Measurements from ENCODE around the gene TP53I13.
A peak's percentile ranks its signal among the peaks of the same experiment; 100 is the strongest.

The TP53I13 gene

GRCh38 chr17:29583324-29584248, 15.1 kb downstream of the TP53I13 start:
- TF ChIP-seq POLR2A (IDR thresholded peaks at IDR 0.05; ENCODE audit: extremely low read depth, insufficient read length) (no peak), MAX (IDR thresholded peaks at IDR 0.05; ENCODE audit: low read depth, low read length) (no peak), CTCF (IDR thresholded peaks at IDR 0.05; ENCODE audit: low read depth, low read length) (no peak), MYC (IDR thresholded peaks at IDR 0.05; ENCODE audit: low read depth, low read length) (no peak)
- no peak for DNase-seq (ENCODE audit: low read depth)
- H3K4me3 ChIP-seq (ENCODE audit: low read depth, low read length): no peak overlapping the region

GRCh38 chr17:29584452-29585079, 16.1 kb downstream of the TP53I13 start:
- DNase-seq (ENCODE audit: low read depth): peak; percentile 44
- TF ChIP-seq MAX (IDR thresholded peaks at IDR 0.05; ENCODE audit: low read depth, low read length): no peak
- no peak for TF ChIP-seq MYC (IDR thresholded peaks at IDR 0.05; ENCODE audit: low read depth, low read length)
- H3K4me3 ChIP-seq (ENCODE audit: low read depth, low read length): no peak overlapping the region

- no peak for DNase-seq (ENCODE audit: low read depth)
- no peak overlapping the region for H3K4me3 ChIP-seq (ENCODE audit: low read depth, low read length)
- no peak for TF ChIP-seq MYC (IDR thresholded peaks at IDR 0.05; ENCODE audit: low read depth, low read length)
- peak; percentile 50 for TF ChIP-seq CTCF (IDR thresholded peaks at IDR 0.05; ENCODE audit: low read depth, low read length)
- TF ChIP-seq MAX (IDR thresholded peaks at IDR 0.05; ENCODE audit: low read depth, low read length): no peak
Observed at GRCh38 chr17:29585080-29585751, 16.7 kb downstream of the TP53I13 start.

- DNase-seq (ENCODE audit: low read depth): no peak
- TF ChIP-seq MYC (IDR thresholded peaks at IDR 0.05; ENCODE audit: low read depth, low read length) (no peak), CTCF (IDR thresholded peaks at IDR 0.05; ENCODE audit: low read depth, low read length) (no peak), POLR2A (IDR thresholded peaks at IDR 0.05; ENCODE audit: extremely low read depth, insufficient read length) (no peak), MAX (IDR thresholded peaks at IDR 0.05; ENCODE audit: low read depth, low read length) (no peak)
- peak overlapping the region; percentile 75 for H3K4me3 ChIP-seq (ENCODE audit: low read depth, low read length)
Observed at GRCh38 chr17:29586676-29587469, 18.4 kb downstream of the TP53I13 start.

- DNase-seq (ENCODE audit: low read depth): no peak
- peak overlapping the region; percentile 75 for H3K4me3 ChIP-seq (ENCODE audit: low read depth, low read length)
- no peak for TF ChIP-seq MYC (IDR thresholded peaks at IDR 0.05; ENCODE audit: low read depth, low read length)
- TF ChIP-seq MAX (IDR thresholded peaks at IDR 0.05; ENCODE audit: low read depth, low read length): no peak
- TF ChIP-seq POLR2A (IDR thresholded peaks at IDR 0.05; ENCODE audit: extremely low read depth, insufficient read length): no peak
- TF ChIP-seq CTCF (IDR thresholded peaks at IDR 0.05; ENCODE audit: low read depth, low read length): no peak
Observed at GRCh38 chr17:29587591-29587990, 19.1 kb downstream of the TP53I13 start.
